ENCODE measurements around the gene TKT. TPM values are rescaled to one million over a fixed set of nuclear protein-coding genes. Genes with fewer than 3 reads are reported as not detected.
"Not testable (repeated sequence)": the region's sequence is repeated elsewhere in the genome, so short reads cannot be mapped to it uniquely, and the experiment has no call there.

The TKT gene
- total RNA-seq, 4 donors from 2014 or later = 130 to 171 (median 145) TPM

DNA sequence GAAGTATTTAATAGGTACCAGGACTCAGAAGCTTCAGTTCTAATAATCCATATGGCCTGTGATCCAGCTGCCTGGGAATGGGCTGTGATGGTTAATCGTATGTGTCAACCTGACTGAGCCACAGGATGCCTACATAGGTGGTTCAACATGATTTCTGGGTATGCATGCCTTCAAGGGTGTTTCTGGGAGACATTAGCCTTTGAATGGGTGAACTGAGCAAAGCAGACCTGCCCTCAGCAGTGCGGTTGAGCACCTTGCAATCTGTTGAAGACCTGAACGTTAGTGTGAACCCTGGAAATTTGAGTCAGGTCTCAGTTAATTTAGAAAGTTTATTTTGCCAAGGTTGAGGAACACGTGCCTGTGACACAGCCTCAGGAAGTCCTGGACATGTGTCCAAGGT, 22.8 kb upstream of the TKT start:
- no peaks in the 10 kb centered on the region for H3K4me1 ChIP-seq
- no peaks in the 10 kb centered on the region for H3K9me3 ChIP-seq
- H3K27me3 ChIP-seq = no peaks in the 10 kb centered on the region
- TF ChIP-seq POLR2A (IDR thresholded peaks at IDR 0.05) = no peak
- TF ChIP-seq, protein P1, sequence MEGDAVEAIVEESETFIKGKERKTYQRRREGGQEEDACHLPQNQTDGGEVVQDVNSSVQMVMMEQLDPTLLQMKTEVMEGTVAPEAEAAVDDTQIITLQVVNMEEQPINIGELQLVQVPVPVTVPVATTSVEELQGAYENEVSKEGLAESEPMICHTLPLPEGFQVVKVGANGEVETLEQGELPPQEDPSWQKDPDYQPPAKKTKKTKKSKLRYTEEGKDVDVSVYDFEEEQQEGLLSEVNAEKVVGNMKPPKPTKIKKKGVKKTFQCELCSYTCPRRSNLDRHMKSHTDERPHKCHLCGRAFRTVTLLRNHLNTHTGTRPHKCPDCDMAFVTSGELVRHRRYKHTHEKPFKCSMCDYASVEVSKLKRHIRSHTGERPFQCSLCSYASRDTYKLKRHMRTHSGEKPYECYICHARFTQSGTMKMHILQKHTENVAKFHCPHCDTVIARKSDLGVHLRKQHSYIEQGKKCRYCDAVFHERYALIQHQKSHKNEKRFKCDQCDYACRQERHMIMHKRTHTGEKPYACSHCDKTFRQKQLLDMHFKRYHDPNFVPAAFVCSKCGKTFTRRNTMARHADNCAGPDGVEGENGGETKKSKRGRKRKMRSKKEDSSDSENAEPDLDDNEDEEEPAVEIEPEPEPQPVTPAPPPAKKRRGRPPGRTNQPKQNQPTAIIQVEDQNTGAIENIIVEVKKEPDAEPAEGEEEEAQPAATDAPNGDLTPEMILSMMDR (IDR thresholded peaks at IDR 0.05) = no peak
- H3K36me3 ChIP-seq = no peaks in the 10 kb centered on the region
- DNase-seq = no peak
- H3K27ac ChIP-seq = no peak overlapping the region
- H3K4me3 ChIP-seq = no peak overlapping the region

DNA sequence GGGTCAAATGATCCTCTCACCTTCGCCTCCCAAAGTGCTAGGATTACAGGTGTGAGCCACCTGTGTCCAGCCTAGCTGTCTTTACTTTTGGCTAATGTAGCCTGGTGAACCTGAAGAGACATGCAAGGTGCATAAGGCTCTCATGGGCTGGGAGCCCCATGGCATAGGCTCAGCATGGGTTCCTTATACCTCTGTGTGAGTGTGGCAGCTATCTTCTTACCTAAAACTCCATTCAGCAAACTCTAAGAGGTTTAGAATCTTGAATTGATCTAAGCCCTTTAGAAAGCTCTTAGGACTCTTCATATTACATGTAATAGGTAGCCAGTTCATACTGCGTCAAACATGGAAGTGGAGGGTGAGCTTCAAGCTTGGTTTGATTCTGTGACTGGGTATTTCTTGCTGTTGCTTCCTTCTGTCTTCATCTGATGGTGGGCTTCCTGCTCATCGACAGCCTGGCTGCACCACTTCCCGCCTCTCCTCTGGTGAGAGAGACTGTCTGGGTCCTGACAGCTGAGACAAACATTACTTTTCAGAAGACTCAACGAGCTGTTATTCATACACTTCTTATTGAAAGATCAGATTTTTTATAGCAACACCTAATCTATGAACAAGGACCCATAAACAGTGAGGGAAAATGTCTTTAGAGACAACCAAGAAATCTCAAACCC, 19.2 kb upstream of the TKT start:
- H3K4me1 ChIP-seq = peaks cover 0 to 5% (median 0%) of the 10 kb centered on the region in 4 donors
- no peaks in the 10 kb centered on the region for H3K9me3 ChIP-seq
- H3K27me3 ChIP-seq = no peaks in the 10 kb centered on the region
- no peak overlapping the region for H3K4me3 ChIP-seq
- H3K36me3 ChIP-seq = no peaks in the 10 kb centered on the region
- no peak for DNase-seq
- no peak for TF ChIP-seq POLR2A (IDR thresholded peaks at IDR 0.05)
- TF ChIP-seq, protein P1 (IDR thresholded peaks at IDR 0.05) = no peak
- no peak overlapping the region for H3K27ac ChIP-seq

DNA sequence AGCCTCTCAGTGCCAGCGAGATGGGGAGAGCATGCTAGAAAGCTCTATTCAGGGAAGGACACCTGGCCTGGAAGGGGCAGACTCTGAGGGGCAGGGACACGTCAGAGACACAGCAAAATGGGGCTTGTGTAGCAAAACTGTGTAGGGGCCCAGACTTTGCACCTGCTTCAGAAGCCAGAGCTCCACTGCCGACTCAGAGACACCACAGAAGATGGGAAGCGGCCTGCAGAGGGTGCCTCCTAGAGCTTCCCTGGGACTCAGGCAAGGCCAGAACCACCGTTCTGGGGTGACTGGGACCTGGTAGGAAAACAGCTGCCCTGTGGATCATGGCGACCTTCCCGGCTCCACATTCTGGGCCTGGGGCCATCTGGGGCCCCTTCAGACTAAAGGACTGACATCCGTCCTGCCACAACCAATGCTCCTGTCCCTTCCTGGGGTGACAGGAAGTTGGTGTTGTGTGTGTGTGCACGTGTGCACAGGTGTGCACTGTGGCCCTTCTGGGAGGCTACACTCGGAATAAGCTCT, 17.4 kb upstream of the TKT start:
- no peaks in the 10 kb centered on the region for H3K36me3 ChIP-seq
- no peaks in the 10 kb centered on the region for H3K9me3 ChIP-seq
- DNase-seq = no peak
- no peaks in the 10 kb centered on the region for H3K27me3 ChIP-seq
- no peak overlapping the region for H3K4me3 ChIP-seq
- no peak overlapping the region for H3K27ac ChIP-seq
- H3K4me1 ChIP-seq = peaks cover 0 to 10% (median 2%) of the 10 kb centered on the region in 4 donors
- TF ChIP-seq, protein P1 (IDR thresholded peaks at IDR 0.05) = no peak
- no peak for TF ChIP-seq POLR2A (IDR thresholded peaks at IDR 0.05)

DNA sequence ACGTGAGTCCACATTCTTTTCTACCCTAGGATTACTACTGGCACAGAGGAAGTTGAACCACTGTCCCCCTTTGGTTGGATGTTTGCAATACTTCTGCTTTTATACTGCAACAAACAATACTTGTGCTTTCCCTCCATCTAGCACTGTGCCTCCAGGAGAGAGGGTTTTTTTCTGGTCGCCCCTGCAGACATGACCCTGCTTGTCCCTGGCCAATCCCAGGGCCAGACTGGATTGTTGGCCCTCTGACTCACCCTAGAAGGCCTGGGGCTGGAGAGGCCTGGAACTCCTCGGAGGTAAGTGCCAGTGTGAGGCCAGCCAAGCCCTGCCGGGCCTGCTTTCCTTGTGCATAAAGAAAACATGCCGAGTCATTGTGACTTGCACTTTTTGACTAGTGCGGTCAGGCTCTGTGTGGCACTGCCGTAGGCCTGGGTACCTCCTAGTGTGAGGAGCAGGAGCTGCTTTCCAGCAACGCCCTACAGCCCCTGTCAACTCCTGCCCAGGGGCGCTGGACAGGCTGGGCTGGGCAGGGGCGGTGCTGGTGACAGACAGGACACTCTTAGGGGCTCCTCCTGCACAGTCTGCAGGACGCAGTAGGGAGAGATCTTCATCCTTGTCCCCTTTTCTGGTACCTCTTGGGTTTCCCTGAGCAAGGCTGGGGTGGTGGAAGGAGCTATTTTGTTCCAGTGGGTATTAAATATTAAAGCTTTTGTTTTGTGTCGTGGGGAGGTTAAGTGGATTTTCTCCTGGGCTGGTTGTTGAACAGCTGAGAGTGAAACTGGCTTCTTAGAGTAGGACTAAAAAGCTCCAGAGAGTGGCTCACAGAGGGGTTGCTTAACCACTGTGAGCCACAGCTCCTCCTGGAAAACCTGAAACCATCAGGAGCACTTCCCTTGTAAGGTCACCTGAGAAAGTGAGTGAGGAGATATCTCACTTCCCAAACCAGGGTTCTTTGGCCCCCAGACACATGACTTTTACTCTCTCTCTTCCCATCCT, 14.4 kb upstream of the TKT start:
- no peak overlapping the region for H3K4me3 ChIP-seq
- peak overlapping the region; percentile 13 to 71 (median 52) for H3K27ac ChIP-seq
- no peaks in the 10 kb centered on the region for H3K9me3 ChIP-seq
- H3K27me3 ChIP-seq = no peaks in the 10 kb centered on the region
- no peak for TF ChIP-seq POLR2A (IDR thresholded peaks at IDR 0.05)
- TF ChIP-seq, protein P1 (IDR thresholded peaks at IDR 0.05) = peak in 2 of 6 experiments; percentile 9
- no peaks in the 10 kb centered on the region for H3K36me3 ChIP-seq
- peaks cover 0 to 10% (median 2%) of the 10 kb centered on the region in 4 donors for H3K4me1 ChIP-seq
- peak; percentile 26 to 79 (median 68) for DNase-seq

DNA sequence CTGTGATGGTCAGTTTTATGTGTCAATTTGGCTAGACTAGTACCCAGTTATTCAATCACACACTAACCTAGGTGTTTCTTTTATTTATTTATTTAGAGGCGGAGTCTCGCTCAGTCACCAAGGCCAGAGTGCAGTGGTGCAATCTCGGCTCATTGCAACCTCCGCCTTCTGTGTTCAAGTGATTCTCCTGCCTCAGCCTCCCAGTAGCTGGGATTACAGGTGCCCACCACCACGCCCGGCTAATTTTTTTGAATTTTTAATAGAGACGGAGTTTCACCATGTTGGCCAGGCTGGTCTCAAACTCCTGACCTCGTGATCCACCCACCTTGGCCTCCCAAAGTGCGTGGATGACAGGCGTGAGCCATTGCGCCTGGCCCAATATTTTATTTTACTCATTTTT, 13.4 kb upstream of the TKT start:
- H3K9me3 ChIP-seq, H3K36me3 ChIP-seq, H3K4me3 ChIP-seq, DNase-seq, H3K27me3 ChIP-seq: not testable (repeated sequence)
- peaks cover 0 to 10% (median 2%) of the 10 kb centered on the region in 4 donors for H3K4me1 ChIP-seq
- H3K27ac ChIP-seq = peak overlapping the region in 3 of 4 donors; percentile 13 to 71 (median 63)

Data from Peyer's patch (tissue), 4 donors.